DOHH2 (cell line): ENCODE results near the gene RFX4.

Source experiments
- H3F3A ChIP-seq: fragments of 200-600 bp; sonication (generic), shearing (Covaris generic); 2 replicates; pipeline ENCODE4 v1.6.0; 2016; ENCODE audit warnings: antibody characterized with exemption, mild to moderate bottlenecking; ENCODE audit not compliant: control insufficient read depth, insufficient read depth
- H3K27ac ChIP-seq: fragments of 200-600 bp; sonication (generic); 2 replicates; pipeline ENCODE4 v1.5.1; 2014; ENCODE audit warnings: low read depth, mild to moderate bottlenecking, low read length, moderate library complexity
- H3K27me3 ChIP-seq: fragments of 200-600 bp; sonication (generic); 2 replicates; pipeline ENCODE4 v1.6.1; 2014; ENCODE audit warnings: mild to moderate bottlenecking, low read length, mixed read lengths; ENCODE audit not compliant: control insufficient read depth
- H3K36me3 ChIP-seq: fragments of 200-600 bp; sonication (generic); 2 replicates; pipeline ENCODE4 v1.6.1; 2014; ENCODE audit warnings: mild to moderate bottlenecking, low read length, moderate library complexity, mixed read lengths; ENCODE audit not compliant: control insufficient read depth
- H3K4me1 ChIP-seq: fragments of 200-600 bp; sonication (generic); 2 replicates; pipeline ENCODE4 v1.6.1; 2014; ENCODE audit warnings: mild to moderate bottlenecking, low read length, mixed read lengths; ENCODE audit not compliant: control insufficient read depth
- H3K4me2 ChIP-seq: fragments of 200-600 bp; sonication (generic); 2 replicates; pipeline ENCODE4 v1.6.0; 2014; ENCODE audit warnings: mild to moderate bottlenecking, low read length, moderate library complexity
- H3K4me3 ChIP-seq: fragments of 200-600 bp; sonication (generic); 2 replicates; pipeline ENCODE4 v1.5.1; 2014; ENCODE audit warnings: mild to moderate bottlenecking, low read length, mixed read lengths
- H3K79me2 ChIP-seq: fragments of 200-600 bp; sonication (generic); 2 replicates; pipeline ENCODE4 v1.6.1; 2014; ENCODE audit warnings: mild to moderate bottlenecking, low read length, mixed read lengths; ENCODE audit not compliant: control insufficient read depth
- H3K9me2 ChIP-seq: fragments of 200-600 bp; sonication (generic); replicated peaks from 2 replicates; pipeline ENCODE4 v1.6.1; 2014; ENCODE audit warnings: mild to moderate bottlenecking, low read length, mixed read lengths; ENCODE audit not compliant: control insufficient read depth
- H3K9me3 ChIP-seq: fragments of 200-600 bp; sonication (generic); 2 replicates; pipeline ENCODE4 v1.6.1; 2014; ENCODE audit warnings: antibody characterized with exemption, low read length, mixed read lengths; ENCODE audit not compliant: control insufficient read depth, insufficient read depth
- H4K20me1 ChIP-seq: fragments of 200-600 bp; sonication (generic); 2 replicates; pipeline ENCODE4 v1.6.0; 2014; ENCODE audit warnings: low read depth, mild to moderate bottlenecking, antibody characterized with exemption, low read length, moderate library complexity; ENCODE audit not compliant: control insufficient read depth, insufficient read depth
- EZH2phosphoT487 ChIP-seq: fragments of 200-600 bp; sonication (generic); IDR thresholded peaks from 2 replicates; pipeline ENCODE4 v1.6.1; 2017; ENCODE audit warnings: borderline replicate concordance, mild to moderate bottlenecking, antibody characterized with exemption, low read length, moderate library complexity, mixed read lengths
- TF ChIP-seq, protein P1 (sequence below): fragments of 200-600 bp; sonication (generic); IDR thresholded peaks from one replicate; pipeline ENCODE4 v1.5.1; 2014; ENCODE audit warnings: antibody characterized with exemption, mild to moderate bottlenecking, low read depth, low read length; ENCODE audit not compliant: poor library complexity, severe bottlenecking

RFX4 gene

DNA sequence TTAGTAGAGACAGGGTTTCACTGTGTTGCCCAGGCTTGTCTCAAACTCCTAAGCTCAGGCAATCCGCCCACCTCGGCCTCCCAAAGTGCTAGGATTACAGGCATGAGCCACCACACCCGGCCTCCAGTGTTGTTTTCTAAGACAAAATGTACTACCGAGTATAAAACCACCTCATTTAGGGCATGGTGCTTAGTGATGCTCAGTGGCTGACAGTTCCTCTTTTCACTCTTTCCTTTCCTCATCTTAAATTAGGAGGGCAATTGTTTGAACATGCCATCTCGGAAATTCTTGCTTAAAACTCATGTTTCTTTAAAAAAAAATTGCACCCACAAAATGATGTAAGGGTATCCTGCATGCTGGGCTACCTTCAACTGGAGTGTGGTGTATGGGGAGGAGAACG, 89.0 kb downstream of the RFX4 start:
- H3F3A ChIP-seq, result no peaks in the 10 kb centered on the region
- no peaks in the 10 kb centered on the region for H3K9me2 ChIP-seq
- no peaks in the 10 kb centered on the region for H4K20me1 ChIP-seq
- H3K9me3 ChIP-seq, result no peaks in the 10 kb centered on the region
- H3K4me1 ChIP-seq, result peaks cover 15% of the 10 kb centered on the region
- peak overlapping the region; percentile 44 for H3K4me2 ChIP-seq
- H3K27me3 ChIP-seq, result peaks cover 10% of the 10 kb centered on the region
- H3K79me2 ChIP-seq, result no peaks in the 10 kb centered on the region
- H3K4me3 ChIP-seq, result no peak overlapping the region
- H3K27ac ChIP-seq, result no peak overlapping the region
- no peaks in the 10 kb centered on the region for H3K36me3 ChIP-seq
- TF ChIP-seq, protein P1, sequence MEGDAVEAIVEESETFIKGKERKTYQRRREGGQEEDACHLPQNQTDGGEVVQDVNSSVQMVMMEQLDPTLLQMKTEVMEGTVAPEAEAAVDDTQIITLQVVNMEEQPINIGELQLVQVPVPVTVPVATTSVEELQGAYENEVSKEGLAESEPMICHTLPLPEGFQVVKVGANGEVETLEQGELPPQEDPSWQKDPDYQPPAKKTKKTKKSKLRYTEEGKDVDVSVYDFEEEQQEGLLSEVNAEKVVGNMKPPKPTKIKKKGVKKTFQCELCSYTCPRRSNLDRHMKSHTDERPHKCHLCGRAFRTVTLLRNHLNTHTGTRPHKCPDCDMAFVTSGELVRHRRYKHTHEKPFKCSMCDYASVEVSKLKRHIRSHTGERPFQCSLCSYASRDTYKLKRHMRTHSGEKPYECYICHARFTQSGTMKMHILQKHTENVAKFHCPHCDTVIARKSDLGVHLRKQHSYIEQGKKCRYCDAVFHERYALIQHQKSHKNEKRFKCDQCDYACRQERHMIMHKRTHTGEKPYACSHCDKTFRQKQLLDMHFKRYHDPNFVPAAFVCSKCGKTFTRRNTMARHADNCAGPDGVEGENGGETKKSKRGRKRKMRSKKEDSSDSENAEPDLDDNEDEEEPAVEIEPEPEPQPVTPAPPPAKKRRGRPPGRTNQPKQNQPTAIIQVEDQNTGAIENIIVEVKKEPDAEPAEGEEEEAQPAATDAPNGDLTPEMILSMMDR, result no peak
- TF ChIP-seq EZH2phosphoT487, result no peak

DNA sequence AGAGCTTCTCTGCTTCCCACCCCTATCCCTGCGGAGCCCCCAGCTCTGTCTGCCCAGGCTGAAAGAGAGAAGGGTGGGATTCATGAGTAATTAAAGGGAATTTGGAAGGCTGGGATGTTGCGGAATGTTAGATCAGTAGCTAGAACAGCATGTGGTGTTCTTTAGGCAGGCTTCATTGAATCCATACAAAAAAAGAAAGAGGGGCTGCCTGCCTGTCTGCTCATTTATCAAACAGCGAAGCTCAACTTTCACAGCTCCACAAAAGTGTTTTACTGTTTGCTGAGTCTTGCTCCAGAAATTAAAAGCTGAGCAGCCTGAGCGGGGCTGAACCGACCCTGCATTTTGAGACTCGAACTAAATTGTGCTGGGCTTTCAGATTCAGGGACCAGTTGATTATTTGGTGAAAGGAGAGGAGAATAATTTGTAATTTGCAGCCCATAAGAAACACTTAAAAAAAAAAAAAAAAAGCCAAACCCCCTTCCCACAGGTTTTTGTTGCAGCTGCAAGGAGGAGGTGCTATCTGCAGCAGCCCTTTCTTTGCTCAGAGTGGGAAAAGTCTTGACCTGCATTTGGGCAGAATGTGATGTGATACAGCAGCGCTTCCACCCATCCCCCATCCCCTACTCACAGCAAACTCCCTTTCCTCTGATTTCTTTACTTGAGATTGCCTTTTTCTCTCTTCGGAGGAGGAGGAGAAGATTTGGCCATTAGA, 89.7 kb downstream of the RFX4 start:
- Histone ChIP-seq H3K9me3 (no peaks in the 10 kb centered on the region), H3F3A (no peaks in the 10 kb centered on the region), H3K79me2 (no peaks in the 10 kb centered on the region), H3K27me3 (peaks cover 5% of the 10 kb centered on the region), H4K20me1 (no peaks in the 10 kb centered on the region), H3K27ac (no peak overlapping the region), H3K4me1 (peaks cover 15% of the 10 kb centered on the region), H3K4me3 (no peak overlapping the region), H3K9me2 (no peaks in the 10 kb centered on the region), H3K36me3 (no peaks in the 10 kb centered on the region), H3K4me2 (no peak overlapping the region)
- TF ChIP-seq EZH2phosphoT487, result no peak
- TF ChIP-seq, protein P1, result no peak

GRCh38 chr12:106673141-106673540, 90.3 kb downstream of the RFX4 start:
- Histone ChIP-seq H4K20me1 (no peaks in the 10 kb centered on the region), H3K27me3 (peaks cover 2% of the 10 kb centered on the region; the same call in 1 of the 2 replicates), H3K4me1 (peaks cover 15% of the 10 kb centered on the region), H3F3A (no peaks in the 10 kb centered on the region), H3K36me3 (no peaks in the 10 kb centered on the region), H3K4me3 (no peak overlapping the region), H3K9me3 (no peaks in the 10 kb centered on the region), H3K9me2 (no peaks in the 10 kb centered on the region), H3K27ac (no peak overlapping the region), H3K79me2 (no peaks in the 10 kb centered on the region), H3K4me2 (no peak overlapping the region)
- TF ChIP-seq EZH2phosphoT487, result no peak
- TF ChIP-seq, protein P1, result no peak
